ENCODE results near the gene KCNC3.

Gene KCNC3

GRCh38 chr19:50327013-50327412 is 2.2 kb downstream of the KCNC3 start:
- DNase-seq = no peak

- no peak for DNase-seq
Observed at GRCh38 chr19:50326101-50326664, 3.0 kb downstream of the KCNC3 start.

GRCh38 chr19:50325310-50326100 is 3.7 kb downstream of the KCNC3 start:
- DNase-seq = peak; percentile 64 to 74

DNA sequence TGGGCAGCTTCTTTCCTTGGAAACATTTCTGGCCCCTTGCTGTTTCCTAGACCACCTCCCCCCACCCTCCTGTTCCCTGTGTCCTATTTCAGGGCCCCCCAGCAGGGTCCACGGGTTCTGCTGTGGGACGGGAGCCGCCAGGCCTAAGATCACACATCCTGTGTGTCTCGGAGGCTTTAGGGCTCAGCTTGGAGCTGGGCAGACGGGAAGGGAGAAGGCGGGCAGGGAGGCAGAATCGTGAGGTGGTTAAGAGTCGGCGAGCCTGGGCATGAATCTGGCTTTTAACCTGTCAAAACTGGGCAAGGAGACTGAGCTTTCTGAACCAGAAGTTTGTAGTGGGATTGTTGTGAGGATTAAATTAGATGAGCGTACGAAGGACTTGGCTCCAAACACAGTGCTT is 4.8 kb downstream of the KCNC3 start:
- no peak for DNase-seq

DNA sequence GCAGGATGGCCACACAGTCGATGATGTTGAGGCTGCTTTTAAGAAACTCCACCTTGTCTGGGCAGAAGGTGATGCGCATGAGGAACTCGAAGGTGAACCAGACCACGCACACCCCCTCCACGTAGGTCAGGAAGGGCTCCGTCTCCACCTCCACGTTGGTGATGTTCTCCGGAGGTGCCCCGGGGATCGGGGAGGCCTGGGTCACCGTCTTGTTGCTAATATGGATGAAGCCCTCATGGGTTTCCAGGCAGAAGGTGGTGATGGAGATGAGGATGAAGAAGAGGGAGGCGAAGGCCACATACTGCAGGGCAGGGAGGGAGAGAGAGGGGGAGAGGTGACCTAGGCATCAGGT is 5.4 kb downstream of the KCNC3 start:
- DNase-seq = no peak

- DNase-seq = no peak
Observed at GRCh38 chr19:50322931-50323781, 6.0 kb downstream of the KCNC3 start.

DNA sequence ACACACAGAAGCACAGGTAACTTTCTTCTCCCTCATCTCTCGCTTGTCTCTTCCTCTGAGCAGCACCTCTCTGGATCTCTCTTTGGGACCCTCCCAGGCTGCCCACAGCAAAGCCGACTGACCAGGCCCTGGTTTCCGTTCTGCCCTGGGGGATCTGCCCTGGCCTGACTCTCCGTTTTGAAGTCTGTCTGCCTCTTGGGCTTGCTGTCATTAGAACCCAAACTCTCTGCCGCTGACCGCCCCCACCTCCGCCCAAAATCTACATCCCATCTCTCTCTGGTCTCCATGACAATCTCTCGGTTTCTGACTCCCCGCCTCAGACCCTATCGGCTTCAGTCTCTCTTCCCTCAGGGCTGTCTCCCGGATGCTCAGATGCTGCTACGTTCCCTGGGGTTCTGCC is 6.9 kb downstream of the KCNC3 start:
- no peak for DNase-seq

DNA sequence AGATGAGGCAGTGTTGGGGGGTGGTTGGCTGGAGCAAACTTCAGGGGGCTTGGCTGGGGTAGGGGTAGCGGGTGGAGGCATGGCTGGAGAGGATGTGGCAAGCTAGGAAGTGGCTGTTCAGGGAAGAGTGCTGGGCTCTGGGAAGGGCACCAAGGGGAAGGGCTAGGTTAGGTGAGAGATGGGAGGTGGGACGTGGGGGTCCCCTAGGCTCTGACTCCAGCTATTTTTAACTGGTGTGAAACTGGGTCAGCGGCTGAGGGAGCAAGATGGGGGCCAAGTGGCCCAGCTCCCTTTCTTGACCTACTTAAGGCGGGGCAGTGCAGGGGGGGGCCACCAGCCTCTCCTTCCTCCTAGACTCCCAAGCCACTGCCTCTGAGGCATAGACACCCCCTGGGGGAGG is 7.3 kb downstream of the KCNC3 start:
- DNase-seq = no peak

DNA sequence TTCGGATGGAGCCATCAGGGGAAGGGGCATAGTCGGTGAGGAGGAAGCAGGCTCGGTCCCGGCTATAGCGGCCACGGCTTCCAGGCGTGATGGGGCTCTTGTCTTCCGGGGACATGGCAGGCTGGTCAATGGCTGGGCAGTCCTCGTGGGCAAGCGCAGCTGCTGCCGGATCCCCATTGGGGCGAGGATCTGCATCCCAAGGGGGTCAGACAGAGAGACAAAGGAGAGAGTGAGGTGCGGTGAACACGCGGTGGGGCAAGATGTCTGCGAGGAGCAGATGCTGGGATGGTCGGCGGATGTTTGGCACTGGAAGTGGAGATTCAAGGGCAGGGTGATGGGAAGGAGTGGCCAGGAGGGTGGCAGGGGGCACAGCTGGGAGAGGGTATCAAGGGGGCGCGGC is 8.6 kb downstream of the KCNC3 start:
- DNase-seq = no peak

DNA sequence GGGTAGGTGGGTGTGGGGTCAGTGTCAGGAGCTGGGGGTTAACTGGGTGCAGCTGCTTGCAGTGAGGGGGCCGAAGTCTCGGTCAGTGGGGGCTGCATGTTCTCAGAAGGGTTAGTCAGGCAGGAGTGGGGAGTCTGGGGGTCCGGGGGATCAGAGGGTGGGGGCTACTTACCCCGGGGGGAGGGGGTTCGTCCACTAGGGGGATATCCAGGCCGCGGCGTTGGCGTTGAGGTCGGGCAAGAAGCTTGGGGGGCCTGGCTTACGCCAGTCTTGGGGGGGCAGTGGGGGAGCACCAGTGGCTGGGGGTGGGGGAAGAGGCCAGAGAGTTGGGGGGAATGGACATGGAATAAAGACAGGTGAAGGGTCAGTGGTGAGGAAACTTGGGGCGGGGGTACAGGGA is 9.1 kb downstream of the KCNC3 start:
- DNase-seq = no peak

DNA sequence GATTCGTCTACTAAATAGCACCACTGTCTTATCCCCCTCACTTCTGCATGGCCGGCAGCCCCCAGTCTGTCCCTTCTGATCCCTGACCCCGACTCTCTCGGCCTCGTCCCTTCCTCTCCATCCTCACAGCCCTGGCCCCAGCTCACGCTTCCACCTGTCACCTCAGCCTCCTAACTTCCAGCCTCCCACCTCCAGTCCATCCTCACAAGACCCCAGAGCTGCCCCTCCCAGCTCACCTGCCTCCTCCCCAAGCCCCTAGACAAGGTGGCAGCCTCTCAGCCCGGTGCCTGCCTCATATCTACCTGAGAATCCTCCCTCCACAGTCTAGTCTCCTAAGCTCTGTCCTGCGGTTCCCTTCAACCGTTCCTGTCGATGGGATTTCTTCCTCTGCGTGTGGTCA is 10.0 kb downstream of the KCNC3 start:
- no peak for DNase-seq

GRCh38 chr19:50318438-50318837 is 10.7 kb downstream of the KCNC3 start:
- no peak for DNase-seq

- no peak for DNase-seq
Observed at GRCh38 chr19:50317115-50317514, 12.1 kb downstream of the KCNC3 start.

GRCh38 chr19:50315773-50316448 is 13.3 kb downstream of the KCNC3 start:
- peak in 1 of 2 experiments; percentile 15 for DNase-seq

DNA sequence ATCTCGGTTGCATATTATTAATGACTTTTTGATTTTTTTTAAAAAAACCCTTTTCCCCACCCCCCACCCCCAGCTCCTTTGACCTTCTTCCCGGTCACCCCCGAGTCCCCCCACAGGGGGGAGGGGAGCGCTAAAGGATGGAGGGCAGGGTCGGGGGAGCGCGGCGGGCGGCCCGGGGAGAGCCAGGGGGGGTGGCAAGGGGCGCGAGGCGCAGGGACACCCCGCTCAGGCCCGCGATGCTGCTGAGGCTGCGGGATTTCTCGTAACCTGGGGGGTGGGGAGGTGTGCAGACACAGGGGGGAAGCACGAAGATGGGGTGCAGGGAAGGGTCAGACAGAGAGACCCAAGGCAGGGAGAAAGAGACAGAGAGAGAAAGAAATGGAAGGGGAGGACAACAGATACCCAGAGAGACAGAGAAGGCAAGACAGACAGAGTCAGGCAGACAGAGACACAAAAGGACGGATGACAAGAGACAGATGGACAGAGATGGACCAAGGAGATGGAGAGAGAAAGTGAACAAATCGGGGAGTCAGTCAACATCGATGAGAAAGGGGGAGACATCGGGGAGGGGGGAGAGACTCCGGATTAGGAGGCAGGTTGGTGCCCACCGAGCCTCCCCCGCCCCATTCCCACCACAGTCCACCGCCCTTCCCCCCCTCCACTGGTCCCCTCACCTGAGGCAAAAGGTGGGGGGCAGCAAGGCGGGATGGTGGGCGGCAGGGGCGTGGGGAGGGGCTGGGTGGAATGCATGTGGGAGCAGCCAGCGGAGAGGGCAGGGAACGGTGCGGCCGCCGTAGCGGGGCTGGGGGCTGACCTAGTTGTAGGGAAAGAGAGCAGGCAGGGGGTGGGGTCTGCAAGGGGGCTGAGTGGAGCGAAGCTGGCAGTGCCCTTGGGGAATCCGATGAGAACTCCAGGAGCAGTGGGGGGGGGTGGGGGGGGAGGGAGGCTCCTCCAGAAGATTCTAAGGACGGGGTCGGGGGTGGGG is 14.2 kb downstream of the KCNC3 start:
- no peak for DNase-seq

DNA sequence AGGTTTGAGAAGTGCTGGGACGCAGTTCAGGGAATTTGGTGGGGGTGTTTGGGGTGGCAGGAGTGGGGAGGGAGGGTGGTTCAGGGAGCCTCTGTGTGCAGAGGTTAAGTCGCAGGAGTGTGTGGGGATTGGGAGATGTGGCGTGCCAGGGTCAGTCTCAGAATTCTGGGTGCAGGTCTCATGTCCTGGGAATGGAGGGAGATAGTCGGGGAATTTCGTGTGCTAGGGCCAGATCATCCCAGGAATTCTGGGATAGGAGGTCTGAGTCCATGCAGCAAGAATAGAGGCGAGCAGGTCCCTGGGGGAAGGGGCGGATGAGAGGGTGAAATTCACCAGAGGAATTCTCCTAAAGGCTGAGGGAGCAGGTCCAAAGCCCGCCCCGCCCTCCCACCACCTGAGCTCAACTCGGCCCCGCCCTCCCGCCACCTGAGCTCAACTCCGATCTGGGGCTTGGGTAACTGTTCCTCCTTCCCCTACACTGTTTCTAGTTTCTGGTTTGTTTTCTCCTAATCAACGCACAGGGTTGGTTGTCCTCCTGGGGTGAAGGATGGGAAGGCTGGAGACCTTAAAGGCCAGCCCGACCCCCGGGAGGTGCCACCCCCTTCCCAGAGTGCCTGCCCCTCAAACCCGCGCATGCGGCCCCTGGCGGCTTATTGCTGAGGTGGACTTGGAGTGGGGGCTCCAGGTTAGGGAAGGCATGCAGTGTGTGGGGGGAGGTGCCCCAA is 15.2 kb downstream of the KCNC3 start:
- no peak for DNase-seq

GRCh38 chr19:50312967-50313811 is 16.0 kb downstream of the KCNC3 start:
- no peak for DNase-seq

GRCh38 chr19:50311723-50312635 is 17.2 kb downstream of the KCNC3 start:
- DNase-seq = no peak

DNA sequence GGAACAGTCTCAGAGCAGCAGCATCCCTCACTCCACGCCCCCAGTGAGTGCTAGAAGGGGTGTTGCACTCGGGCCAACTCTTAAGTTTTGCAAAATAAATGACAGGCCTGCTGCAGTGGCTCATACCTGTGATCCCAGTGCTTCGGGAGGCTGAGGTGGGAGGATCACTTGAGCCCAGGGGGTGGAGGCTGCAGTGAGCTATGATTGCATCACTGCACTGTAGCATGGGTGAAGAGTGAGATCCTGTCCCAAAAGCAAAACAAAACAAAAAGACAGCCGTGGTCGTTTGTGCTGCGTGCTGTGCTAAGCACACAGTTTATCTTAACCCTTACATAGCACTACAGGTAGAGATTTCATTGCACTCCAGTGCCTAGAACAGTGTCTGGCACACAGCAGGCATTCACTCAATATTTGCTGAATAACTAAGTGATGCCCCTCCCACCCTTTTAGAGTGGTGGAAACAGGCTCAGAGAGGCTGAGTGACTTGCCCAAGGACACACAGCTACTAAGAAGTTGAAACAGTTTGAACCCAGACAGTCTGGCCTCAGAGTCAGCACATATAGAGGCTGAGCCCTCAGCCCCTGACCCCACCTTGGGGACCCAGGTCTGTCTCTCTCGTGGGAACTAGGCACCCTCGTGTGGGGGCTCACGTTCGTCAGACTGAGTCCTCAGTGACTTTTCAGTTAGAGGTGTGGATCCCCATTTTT is 18.3 kb downstream of the KCNC3 start:
- DNase-seq = no peak
